Stimulated activated CD4-positive, alpha-beta T cell treated with anti-CD3 and anti-CD28 coated beads, Interleukin-4, amount 100 ng/mL, for 24 hours (primary cell): ENCODE results near the gene OGN.

ENCODE experiments used
- DNase-seq: peaks from one replicate; pipeline ENCODE4 v3.0.0-alpha.2; 2020

The OGN gene

DNA sequence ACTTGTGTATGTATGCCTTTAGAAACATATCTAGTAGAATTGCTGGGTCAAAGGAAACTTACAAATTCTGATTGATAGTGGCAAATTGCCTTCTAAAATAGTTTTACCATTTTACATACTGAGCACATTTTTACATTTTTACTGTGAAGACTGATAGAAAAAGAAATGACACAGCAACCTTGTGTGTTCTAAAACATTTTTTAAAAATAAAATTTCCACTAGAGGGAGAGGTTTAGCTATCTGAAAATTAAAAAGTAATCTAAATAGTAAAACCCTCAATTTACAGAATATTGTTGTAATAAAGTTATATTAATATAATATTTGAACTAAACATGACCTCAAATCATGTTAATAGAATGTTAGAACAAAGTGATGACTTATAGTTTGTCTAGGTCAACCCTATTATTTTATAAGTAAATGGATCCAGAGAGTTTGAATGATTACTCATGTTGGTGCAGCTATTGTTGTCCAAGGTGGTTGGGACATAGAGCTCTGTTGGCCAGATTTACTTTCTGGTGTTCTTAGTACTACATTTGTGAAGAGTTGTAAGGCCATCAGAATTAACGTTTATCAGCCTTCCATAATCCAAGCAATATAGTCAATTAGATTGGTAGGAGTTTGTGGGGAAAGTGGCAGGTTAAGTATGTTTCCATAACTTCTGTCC lies 61.4 kb downstream of the OGN start:
- no peak for DNase-seq

DNA sequence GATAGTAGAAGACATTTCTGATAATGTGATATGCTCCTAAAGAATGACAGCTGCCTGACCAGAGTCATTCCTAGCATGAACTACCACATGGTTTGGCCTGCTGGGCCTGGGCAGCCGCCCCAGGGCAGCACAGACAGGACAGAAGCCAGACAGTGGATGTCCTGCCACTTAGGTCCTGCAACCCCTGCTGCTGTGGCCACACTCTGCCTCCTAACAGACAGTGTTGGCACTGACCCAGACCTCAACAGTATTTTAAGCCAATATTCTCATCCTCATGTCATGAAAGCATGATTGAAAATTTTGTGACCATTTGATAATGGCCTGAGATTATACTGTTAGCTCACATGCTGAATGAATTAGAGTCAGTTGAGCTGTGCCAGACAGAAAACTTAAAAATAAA lies 62.8 kb downstream of the OGN start:
- DNase-seq: no peak

DNA sequence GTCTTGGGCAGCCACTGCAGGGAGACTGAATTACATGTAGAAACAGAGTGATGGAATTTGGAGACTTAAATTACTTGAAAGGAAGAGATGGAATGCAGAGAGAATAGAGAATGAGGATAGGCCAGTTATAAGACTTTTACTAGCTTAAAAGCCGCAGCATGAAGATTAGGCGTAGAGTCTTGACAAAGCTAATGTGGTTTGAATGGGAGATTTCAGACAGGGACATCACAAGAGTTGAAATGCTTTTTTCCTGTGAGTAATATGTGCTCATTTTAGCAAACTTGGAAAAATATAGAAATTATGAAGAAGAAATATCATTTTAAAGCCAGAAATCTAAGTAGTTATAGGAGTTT lies 71.1 kb downstream of the OGN start:
- DNase-seq: no peak
